ENCODE data around the gene ARF6.

- TF ChIP-seq, protein P1, sequence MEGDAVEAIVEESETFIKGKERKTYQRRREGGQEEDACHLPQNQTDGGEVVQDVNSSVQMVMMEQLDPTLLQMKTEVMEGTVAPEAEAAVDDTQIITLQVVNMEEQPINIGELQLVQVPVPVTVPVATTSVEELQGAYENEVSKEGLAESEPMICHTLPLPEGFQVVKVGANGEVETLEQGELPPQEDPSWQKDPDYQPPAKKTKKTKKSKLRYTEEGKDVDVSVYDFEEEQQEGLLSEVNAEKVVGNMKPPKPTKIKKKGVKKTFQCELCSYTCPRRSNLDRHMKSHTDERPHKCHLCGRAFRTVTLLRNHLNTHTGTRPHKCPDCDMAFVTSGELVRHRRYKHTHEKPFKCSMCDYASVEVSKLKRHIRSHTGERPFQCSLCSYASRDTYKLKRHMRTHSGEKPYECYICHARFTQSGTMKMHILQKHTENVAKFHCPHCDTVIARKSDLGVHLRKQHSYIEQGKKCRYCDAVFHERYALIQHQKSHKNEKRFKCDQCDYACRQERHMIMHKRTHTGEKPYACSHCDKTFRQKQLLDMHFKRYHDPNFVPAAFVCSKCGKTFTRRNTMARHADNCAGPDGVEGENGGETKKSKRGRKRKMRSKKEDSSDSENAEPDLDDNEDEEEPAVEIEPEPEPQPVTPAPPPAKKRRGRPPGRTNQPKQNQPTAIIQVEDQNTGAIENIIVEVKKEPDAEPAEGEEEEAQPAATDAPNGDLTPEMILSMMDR (IDR thresholded peaks at IDR 0.05; ENCODE audit: borderline replicate concordance, extremely low read depth, low read length, poor library complexity, severe bottlenecking): no peak
- no peak for TF ChIP-seq EZH2 (IDR thresholded peaks at IDR 0.05; ENCODE audit: borderline replicate concordance, low read depth, low read length, severe bottlenecking)
Observed at GRCh38 chr14:49939884-49940510, 47.1 kb downstream of the ARF6 start.
